ENCODE data around the gene APBB2.

DNA sequence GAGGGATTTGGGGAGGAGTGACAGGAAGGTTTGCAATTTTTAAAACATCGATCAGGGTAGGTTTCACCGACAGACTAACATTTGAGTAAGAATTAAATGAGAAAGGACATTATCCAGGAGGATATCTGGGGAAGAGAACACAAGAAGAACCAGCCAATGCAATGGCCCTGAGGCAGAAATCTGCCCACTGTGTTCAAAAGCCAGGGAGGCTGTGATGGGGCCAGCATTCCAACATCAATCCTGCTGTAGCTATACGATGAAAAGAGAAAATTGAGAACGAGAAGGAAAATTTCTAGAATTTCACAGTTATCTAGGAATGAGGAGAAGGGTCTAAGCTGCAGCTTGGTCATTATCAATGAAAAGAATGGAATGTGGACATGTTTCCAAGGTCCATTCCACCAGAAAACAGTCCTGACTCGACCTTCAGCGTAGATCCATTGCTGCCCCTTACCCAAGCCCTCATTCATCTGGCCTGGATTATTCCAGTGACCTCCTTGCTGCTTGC lies 84.4 kb downstream of the APBB2 start:
- TF ChIP-seq GATA3 (IDR thresholded peaks at IDR 0.05; ENCODE audit: low read depth, low read length): no peak
- no peak for TF ChIP-seq GATA2 (IDR thresholded peaks at IDR 0.05; ENCODE audit: low read depth, low read length)
